ENCODE data around the gene PGLYRP3. TPM values are rescaled to one million over a fixed set of nuclear protein-coding genes. Genes with fewer than 3 reads are reported as not detected.

The PGLYRP3 gene
- total RNA-seq, 2 experiments from 2014 or later = not detected

GRCh38 chr1:153346077-153346723 lies 33.4 kb upstream of the PGLYRP3 start:
- POLR2A ChIA-PET = no interaction called here
- peak; percentile 26 for ATAC-seq (ENCODE audit: poor library complexity)
- intact Hi-C loops (cut with DNase I, micrococcal nuclease) = no loop called here
- Mint-ChIP-seq H3K4me1 (ENCODE audit: low read depth) (peaks cover 45% of the 10 kb centered on the region), H3K27ac (peak overlapping the region; percentile 19), H3K27me3 (peaks cover 32% of the 10 kb centered on the region), H3K9me3 (no peaks in the 10 kb centered on the region), H3K36me3 (ENCODE audit: low read depth) (no peaks in the 10 kb centered on the region), H3K4me3 (peak overlapping the region; percentile 62)
- no peak overlapping the region for H3K27ac ChIP-seq (ENCODE audit: low read depth in 1 of 2, low read length in 2 of 2)
- peaks cover 25% of the 10 kb centered on the region for H3K4me1 ChIP-seq (ENCODE audit: insufficient read depth, low read length)
- no peak for DNase-seq
- TF ChIP-seq CTCF (IDR thresholded peaks at IDR 0.05) = no peak
- H3K9me3 ChIP-seq (ENCODE audit: control insufficient read depth in 1 of 2, insufficient read depth in 1 of 2, low read length in 2 of 2) = no peaks in the 10 kb centered on the region
- no peaks in the 10 kb centered on the region for H3K36me3 ChIP-seq (ENCODE audit: insufficient read depth, low read length)
- CTCF ChIA-PET = no interaction called here
- peaks cover 3 to 9% of the 10 kb centered on the region in 2 experiments for H3K27me3 ChIP-seq (ENCODE audit: control insufficient read depth in 1 of 2, insufficient read depth in 2 of 2, low read length in 2 of 2)
- H3K4me3 ChIP-seq (ENCODE audit: low read length) = no peak overlapping the region

DNA sequence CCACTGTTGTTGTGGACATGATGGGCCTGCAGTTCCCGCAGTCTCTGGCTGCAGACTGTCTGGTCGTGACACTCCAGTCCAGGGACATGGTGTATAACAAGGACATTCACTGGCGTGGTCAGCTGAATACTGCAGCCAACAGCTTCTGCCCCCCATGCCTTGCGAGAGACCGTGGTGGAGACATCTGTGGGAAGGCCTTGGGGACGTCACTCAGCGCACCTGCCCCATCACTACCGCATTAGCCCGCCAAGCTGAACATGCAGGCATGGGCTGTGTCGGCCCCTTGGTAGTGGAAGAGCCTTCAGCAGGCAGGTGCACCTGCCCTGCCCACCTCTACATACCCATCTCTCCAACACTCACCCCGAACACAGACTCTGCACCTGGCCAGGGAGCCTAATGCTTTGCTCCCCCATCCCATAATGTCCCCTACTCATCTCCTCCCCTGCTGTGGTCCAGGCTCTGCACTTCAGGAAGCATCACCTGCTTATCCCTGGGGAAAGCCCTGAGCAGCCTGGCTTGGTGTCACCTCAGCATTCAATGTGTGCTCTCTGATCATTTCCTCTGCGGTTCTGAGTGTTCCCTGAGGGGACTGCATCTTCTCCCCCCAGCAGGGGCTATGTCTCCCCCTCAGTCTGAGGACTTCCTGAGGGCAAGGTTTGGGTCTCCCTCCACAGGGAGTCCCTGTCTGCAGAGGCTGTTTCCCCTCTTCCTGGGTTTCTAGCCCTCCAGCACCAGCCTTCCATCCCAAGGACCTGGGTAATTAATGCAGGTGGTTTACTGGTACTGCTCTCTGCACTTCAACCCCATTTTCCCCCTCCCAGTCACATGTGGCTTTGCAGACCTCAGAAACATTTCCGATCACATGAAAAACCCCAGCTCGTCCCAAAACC lies 32.7 kb upstream of the PGLYRP3 start:
- peaks cover 25% of the 10 kb centered on the region for H3K4me1 ChIP-seq (ENCODE audit: insufficient read depth, low read length)
- no peak overlapping the region for H3K4me3 ChIP-seq (ENCODE audit: low read length)
- H3K27me3 Mint-ChIP-seq = peaks cover 27% of the 10 kb centered on the region
- H3K27ac Mint-ChIP-seq = peak overlapping the region; percentile 19
- H3K9me3 Mint-ChIP-seq = no peaks in the 10 kb centered on the region
- H3K9me3 ChIP-seq (ENCODE audit: control insufficient read depth in 1 of 2, insufficient read depth in 1 of 2, low read length in 2 of 2) = no peaks in the 10 kb centered on the region
- no peaks in the 10 kb centered on the region for H3K36me3 Mint-ChIP-seq (ENCODE audit: low read depth)
- intact Hi-C loops (cut with DNase I, micrococcal nuclease) = no loop called here
- no peak for TF ChIP-seq CTCF (IDR thresholded peaks at IDR 0.05)
- H3K4me3 Mint-ChIP-seq = peak overlapping the region; percentile 62
- H3K36me3 ChIP-seq (ENCODE audit: insufficient read depth, low read length) = no peaks in the 10 kb centered on the region
- H3K4me1 Mint-ChIP-seq (ENCODE audit: low read depth) = peaks cover 52% of the 10 kb centered on the region
- peaks cover 0 to 9% of the 10 kb centered on the region in 2 experiments for H3K27me3 ChIP-seq (ENCODE audit: control insufficient read depth in 1 of 2, insufficient read depth in 2 of 2, low read length in 2 of 2)
- peak; percentile 32 for ATAC-seq (ENCODE audit: poor library complexity)
- POLR2A ChIA-PET = no interaction called here
- DNase-seq = peak in 3 of 14 experiments; percentile 19 to 36 (median 32)
- CTCF ChIA-PET = no interaction called here
- H3K27ac ChIP-seq (ENCODE audit: low read depth in 1 of 2, low read length in 2 of 2) = no peak overlapping the region

GRCh38 chr1:153344718-153345025 lies 31.9 kb upstream of the PGLYRP3 start:
- TF ChIP-seq CTCF (IDR thresholded peaks at IDR 0.05) = no peak
- Mint-ChIP-seq H3K9me3 (no peaks in the 10 kb centered on the region), H3K36me3 (ENCODE audit: low read depth) (no peaks in the 10 kb centered on the region), H3K27ac (no peak overlapping the region), H3K4me3 (no peak overlapping the region), H3K27me3 (peaks cover 27% of the 10 kb centered on the region), H3K4me1 (ENCODE audit: low read depth) (peaks cover 60% of the 10 kb centered on the region)
- H3K27me3 ChIP-seq (ENCODE audit: control insufficient read depth in 1 of 2, insufficient read depth in 2 of 2, low read length in 2 of 2) = peaks cover 0 to 9% of the 10 kb centered on the region in 2 experiments
- H3K36me3 ChIP-seq (ENCODE audit: insufficient read depth, low read length) = no peaks in the 10 kb centered on the region
- intact Hi-C loops (cut with DNase I, micrococcal nuclease) = no loop called here
- H3K4me1 ChIP-seq (ENCODE audit: insufficient read depth, low read length) = peaks cover 33% of the 10 kb centered on the region
- ChIA-PET POLR2A (no interaction called here), CTCF (no interaction called here)
- H3K27ac ChIP-seq (ENCODE audit: low read depth in 1 of 2, low read length in 2 of 2) = no peak overlapping the region
- no peak for ATAC-seq (ENCODE audit: poor library complexity)
- no peak for DNase-seq
- no peak overlapping the region for H3K4me3 ChIP-seq (ENCODE audit: low read length)
- no peaks in the 10 kb centered on the region for H3K9me3 ChIP-seq (ENCODE audit: control insufficient read depth in 1 of 2, insufficient read depth in 1 of 2, low read length in 2 of 2)

All from CD4-positive, alpha-beta T cell (primary cell).